COR-L47 (cell line): ENCODE results near the gene CC2D1B.
A peak's percentile ranks its signal among the peaks of the same experiment; 100 is the strongest.

Experiments used
- DNase-seq: peaks from one replicate; lab custom pipeline; 2025; lab: John Stamatoyannopoulos, UW

The CC2D1B gene

DNA sequence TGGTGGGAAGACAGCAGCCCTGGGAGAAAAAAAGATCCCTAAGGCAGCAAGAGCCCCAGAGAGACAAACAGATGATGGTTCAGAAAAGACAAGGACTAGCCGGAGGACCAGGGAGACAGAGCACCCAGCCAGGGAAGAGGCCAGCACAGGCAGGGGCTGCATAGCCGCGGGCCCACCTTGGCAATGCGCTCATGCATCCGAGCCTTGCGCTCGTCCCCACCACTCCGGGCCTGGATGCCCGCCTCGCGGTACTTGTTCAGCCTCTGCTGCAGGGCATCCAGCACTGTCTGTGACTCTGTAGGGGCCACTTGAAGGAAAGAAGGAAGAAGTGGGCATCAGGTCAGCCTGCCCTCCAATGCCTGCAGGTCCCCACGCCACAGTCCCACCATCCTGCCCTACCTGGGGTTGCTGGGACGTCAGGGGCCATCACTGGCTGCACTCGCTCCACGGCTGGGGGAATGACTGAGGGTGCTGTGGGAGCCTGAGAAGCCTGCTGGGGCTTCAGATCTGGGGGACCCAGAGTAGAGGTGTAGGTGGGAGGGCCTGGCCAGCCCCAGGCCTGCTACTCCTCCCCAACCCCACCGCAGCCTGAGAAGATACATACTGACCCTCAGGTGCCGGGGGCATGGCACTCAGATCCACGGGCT is 7.0 kb downstream of the CC2D1B start:
- DNase-seq, result no peak

DNA sequence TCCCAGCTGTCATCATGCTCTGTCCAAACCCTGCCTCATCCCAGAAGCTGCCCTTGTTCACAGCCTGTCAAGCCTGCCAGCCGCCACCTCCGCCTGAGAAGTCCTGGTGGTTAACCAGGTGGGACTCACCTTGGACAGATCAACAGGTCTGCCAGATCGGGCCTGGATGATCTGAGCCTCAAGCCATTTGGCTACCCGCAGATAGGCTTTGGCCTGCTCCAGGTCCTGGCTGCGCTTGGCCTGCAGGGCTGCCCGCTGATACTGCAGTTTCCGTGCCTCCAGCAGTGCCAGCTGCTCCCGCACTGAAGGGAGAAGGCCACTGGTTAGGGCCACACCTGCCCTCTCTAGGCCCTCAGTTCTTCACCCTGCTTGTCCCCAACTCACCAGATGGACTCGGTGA is 8.6 kb downstream of the CC2D1B start:
- no peak for DNase-seq

DNA sequence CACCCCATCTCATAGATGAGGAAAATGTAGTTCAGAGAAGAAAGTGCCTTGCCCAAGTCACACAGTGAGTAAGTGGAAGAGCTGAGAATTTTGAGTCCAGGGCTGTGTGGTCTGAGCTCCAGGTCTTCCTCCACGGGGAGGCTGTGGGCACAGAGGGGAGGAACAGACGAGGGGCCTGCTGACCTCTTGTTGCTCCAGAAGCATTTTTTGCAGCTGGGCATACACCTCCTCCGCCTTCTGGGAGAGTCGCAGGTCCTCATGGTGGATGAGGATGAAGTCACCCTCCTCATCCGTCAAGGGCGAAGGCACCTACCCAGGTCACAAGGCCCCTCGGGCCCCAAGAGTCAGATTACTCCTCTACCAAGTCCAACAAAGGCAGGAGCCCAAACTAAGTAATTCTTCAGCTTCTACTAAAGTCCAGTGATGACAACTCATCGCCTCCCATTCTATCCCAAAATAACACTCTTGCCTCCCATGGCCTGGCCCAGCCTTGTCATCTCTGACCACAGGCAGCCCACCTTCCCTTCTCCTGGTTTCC is 9.1 kb downstream of the CC2D1B start:
- DNase-seq, result no peak

DNA sequence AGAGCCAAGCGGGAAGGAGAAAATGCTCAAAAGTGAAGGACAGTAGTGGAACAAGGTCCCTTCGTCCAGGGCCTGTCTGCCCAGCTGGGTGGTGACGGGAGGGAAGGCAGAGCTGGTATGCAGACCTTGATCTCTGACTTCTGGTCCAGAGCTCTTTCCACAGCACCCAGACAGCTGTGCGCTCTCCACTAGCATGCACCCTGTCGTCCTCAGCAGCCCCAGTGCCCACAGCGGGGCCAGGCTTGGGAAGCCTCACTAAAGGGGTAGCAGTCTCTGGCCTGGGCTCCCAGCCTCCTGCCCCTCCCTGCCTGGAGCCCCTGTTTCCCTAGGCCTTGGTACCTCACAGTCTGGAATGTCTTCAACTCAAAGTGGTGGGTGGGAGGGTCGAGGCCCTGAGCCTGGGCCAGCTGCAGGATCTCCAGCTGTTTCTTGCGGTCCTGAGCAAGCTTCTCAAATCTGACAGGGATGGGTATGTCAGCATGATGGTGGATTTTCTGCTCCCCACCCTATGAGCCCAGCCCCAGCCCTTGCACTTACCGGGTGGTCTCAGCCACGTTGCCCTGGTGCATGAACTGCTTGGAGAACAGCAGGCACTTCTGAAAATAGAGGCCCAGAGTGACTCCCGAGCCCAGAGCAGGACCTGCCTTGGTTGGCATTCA is 10.0 kb downstream of the CC2D1B start:
- DNase-seq, result no peak

DNA sequence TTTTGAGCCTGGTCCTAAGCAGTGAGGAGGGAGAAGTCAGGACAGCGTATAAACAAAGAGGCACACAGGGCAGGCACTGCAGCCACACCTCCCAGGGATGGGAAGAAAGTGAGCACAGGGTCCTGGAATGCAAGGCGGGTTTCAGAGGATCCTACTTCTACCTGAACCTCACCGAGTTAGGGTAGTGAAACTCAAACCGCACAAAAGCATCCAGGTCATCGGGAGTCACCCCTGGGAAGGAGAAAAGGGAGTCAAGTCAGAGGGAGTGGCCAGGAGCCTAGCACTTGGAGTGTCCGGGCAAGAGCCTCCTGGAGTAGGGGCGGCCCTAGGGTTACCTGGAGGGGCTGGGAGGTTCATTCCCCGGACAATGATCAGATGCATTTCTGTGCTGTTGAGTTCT is 10.6 kb downstream of the CC2D1B start:
- no peak for DNase-seq

DNA sequence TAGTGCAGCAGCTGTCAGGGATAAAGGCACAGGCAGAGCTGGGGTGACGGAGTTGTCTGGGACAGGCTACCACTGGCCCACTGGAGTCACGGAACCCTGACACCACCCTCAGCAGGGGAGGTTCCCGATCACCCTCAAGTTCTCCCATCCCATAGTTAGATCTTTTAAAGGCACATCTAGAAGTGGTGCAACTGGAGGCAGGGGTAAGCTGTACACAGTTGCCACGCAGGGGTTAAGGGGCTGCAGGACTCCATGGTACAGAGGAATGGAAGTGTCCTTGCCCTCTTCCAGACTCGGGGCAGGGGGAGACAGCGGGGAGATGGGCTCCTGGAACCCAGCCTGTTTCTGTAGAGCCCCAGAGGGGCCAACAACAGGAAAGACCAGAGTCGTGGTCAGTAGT is 13.3 kb downstream of the CC2D1B start:
- no peak for DNase-seq

DNA sequence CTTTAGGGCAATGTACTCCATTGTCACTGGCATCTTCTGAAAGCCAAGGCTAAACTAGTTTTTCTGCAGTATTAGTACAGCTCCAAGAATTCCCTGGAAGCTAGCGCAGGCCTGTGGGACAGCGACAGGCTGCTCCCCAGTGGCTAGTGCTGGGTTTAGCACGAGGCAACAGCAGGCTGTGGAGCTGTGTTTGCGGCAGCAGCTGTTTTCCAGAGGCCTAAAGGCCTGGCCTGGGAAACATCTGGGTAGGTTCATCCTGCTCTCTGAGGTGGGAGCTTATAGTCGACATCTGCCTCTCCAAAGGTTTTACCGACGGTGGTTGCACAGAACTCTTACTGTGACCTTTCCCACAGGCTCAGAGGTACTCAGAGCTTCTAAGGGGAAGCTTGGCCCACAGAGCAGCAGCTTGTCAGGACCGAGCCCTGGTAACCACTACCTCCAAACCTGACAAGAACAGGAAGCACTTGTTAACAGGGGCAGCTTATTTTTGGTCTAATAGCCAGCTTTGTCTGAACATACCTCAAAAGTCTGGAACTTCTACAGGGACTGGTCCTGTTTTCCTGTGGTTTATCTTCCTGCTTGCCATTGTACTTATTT is 17.2 kb downstream of the CC2D1B start:
- DNase-seq, result peak; percentile 21

DNA sequence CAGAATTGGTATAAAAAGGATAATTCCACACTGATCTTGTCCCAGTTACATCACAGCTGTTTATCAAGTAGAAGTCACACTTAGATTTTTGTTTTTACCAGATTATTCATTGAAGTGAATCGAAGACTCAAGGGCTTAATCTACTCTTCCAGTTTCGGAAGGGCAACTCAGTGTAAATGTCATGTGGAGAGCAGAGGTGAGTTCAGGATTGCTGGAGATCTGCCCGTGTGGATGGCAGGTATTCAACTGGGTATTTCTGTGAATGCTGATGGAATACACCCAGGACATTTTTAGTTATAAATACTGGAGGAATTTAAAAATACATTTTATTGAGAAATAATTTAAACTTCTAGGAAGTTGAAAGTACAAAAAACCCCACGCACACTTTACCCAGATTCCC is 19.4 kb downstream of the CC2D1B start:
- no peak for DNase-seq

DNA sequence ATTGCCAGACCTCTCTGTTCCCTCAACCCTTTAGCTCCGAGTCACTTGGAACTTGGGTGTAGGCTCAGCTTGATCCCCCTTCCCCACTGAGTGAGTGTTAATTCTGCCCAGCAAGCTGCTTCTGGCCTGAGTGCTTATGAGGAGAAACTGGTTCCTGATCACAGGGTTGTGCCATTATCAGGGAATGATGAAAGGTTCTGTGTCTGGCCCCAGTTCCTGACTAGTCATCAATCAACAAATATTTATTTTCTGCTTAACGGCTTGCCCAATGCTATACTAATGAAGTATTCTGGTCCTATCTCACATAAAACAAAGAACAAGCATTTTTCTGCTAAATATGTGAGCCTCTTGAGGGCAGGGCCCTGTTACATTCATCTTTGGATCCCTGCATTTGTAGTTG is 20.8 kb downstream of the CC2D1B start:
- DNase-seq, result no peak

DNA sequence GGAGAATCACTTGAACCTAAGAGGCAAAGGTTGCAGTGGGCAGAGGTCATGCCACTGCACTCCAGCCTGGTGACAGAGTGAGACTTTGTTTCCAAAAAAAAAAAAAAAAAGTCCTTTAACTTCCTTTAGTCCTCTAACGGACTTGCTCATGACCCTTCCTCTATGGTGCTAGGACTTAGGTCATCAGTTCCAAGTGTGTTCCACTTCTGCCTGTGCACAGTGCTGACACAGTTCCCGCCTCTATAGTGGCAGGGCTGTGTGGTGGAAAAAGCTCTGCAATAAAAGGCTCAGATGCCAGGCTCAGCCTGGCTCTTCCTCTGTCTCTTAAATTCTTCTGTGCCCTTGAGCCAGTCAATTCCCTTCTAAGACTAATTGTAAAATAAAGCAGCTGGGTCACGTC is 22.0 kb downstream of the CC2D1B start:
- DNase-seq, result no peak

DNA sequence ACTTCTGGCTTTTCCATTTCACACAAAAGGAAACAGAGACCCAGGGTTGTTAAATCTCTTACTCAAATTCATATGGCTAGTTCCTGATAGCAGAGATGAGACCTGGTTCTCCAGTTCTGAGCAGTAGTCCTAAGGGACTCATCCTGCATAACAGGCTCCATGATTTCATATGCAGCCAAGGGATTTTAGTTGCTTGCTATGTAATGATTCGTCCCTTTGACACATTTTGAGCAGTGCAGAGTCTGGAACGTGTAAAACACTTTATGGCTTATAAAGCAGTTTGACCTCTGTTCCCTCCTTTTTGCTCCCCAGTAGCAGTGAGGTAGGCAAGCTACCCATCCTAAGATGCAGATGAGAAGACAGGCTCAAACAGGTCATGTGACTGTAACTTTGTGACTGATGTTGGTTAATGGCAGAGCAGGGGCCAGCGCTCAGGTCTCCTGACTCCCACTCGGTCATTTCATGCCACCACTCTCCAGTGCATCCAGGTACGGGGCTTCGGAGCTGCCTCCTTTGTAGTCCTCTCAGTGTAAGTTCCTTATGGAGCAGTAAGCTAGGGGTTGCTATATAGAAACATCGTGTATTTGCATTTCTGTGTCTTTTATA is 24.2 kb downstream of the CC2D1B start:
- DNase-seq, result no peak

DNA sequence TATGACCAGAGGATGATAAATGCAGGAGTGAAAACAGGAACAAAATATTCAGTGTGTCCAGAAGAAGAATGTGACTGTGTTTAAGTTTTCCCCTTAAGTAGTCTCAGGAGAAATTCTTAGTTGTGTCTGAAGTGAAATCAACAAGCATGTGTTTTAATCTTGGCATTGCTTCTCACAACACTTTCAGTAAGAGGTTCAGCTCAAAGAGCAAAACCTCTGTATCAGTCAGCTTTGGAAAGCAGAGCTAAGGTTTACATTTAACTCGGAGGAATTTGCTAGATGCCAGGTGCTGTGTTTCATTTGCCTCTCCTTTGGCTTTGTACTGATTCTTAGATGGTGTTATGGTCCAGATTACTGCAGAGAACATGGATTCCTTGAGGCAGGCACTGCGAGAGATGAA is 28.6 kb downstream of the CC2D1B start:
- DNase-seq, result no peak

DNA sequence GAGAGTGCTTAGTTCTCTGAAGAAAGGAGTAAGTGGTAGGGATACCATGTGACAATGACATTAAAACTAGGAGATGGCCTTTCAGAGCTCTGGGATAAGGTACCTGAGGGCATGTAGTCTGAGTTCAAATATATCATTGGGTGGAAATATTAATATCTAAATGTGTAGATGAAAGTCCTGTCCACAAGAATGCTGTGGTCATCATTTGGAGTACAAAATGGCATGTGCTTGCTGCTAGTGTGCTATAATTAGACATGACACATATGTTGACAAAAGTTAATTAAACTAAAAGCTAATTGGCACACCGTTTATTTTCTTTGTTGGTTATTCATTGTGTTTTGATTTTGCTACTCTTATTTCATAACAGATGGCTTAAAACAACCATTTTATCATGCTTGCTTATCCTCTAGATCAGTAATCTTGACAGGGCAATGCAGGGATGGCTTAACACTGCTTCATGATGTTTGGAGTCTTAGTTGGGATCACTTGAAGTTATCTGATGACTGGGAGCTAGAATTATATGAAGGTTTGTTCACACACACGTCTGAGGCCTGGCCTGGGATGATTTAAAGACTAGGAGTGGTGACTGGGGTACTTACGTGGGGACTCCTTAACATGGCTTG is 31.0 kb downstream of the CC2D1B start:
- no peak for DNase-seq

DNA sequence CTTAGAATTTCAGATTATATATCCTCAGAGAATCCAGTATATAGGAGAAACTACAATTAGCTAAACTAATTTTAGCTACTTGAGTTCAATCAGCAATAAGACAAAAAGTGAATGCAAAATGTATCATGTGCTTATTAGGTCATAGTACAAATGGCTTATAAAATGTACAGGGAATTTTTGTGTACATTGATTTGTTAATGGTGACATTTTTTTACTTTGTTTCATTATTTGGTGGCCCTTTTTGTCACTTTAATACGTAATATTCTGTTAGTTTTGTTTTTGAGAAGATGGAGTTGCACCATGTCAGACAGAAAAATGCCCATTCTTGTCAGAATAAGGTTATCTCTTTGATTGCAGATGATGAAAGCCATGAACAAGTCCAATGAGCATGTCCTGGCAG is 33.6 kb downstream of the CC2D1B start:
- DNase-seq, result no peak

DNA sequence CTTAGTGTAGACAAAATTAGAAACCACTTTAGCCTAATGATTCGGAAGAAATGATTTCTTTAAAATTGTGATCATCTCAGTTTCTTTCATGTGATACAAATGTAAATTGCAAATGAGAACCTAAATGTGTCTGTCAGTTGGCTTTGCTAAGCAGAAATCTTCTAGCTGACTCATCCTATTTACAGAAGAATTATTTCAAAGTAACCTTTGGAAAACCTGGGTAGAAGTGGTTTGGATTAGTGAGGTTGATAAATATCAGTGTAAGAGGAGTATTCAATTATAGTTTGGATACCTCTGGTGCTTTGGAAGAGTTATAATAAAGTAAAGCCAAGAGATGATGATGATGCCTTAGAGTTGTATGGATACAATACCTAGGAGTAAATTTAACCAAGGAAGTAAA is 37.4 kb downstream of the CC2D1B start:
- no peak for DNase-seq

DNA sequence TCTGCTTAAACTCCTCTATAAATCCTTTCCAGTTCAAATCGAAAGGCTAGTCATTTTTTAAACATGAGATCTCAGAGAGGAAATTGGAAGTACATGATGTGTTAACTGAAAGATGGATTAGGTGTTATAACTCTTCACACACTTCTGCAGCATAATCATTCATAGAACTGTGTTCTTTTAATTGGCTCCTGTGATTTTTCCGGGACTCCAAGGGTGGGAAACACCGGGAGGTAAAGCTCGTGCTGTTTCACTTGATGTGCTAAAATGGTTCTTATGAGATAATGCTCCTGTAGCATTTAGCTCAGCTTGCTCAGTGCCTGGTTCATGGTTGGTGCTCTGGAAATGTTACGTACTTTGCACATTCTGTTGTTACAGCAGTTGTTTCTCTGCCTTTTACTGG is 40.2 kb downstream of the CC2D1B start:
- DNase-seq, result no peak

DNA sequence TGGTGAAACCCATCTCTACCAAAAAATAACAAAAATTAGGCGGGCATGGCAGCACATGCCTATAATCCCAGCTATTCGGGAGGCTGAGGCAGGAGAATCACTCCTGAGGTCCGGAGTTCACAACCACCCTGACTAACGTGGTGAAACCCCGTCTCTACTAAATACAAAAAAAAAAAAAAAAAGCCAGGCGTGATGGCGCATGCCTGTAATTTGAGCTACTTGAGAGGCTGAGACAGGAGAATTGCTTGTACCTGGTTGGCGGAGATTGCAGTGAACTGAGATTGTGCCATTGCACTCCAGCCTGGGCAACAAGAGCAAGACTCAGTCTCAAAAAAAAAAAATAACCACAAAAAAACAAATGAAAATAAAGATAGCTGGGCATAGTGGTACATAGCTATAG is 42.3 kb downstream of the CC2D1B start:
- no peak for DNase-seq

DNA sequence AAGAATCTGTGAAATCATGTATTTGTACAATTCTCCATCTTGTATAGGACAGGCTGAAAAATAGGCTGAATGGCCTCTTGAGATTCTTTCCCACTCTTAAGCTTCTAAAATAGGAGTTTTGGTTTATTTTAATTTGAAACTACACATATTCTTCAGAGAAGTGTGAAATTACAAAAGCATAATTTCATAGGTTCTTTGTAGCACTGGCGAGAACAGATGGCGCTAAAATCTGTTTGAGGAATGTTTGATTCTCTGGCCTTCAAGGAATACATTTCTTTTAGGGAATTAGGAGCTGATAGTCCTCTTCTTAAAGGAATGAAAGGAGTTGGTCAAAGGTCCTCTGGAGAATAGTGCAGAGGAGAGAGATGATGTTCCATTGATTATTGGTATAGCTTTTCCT is 44.9 kb downstream of the CC2D1B start:
- no peak for DNase-seq

DNA sequence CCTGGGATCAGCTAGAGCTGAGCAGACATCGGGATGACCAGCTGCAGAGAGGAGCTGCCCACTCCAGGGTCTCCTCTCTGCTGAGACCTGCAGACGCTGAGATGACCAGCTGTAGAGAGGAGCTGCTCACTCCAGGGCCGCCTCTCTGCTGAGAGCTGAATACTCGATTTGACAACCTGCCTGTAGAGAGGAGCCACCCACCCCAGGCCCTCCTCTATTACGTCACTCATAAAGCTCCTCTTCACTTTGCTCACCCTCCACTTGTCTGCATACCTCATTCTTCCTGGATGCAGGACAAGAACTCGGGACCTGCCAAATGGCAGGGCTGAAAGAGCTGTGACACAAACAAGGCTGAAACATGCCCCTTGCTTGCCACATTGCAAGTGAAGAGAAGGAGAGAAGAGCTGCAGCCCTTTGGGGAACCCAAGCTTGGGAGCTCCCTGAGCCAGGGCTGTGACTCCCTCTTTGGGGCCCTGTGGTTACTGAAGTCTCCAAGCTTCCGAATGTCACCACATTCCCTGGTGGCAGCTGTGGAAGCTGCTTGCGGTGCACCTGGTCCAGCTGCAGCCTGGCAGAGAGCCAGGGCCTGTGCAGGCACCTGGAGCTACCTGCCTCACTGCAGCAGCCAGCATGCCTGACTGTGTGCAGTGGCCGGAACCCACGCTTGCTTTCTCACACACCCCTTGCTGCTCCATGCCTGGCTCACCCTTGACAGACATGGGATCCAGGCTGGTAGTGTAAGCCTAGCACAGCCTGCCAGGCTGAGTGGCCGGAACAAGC is 59.6 kb downstream of the CC2D1B start:
- DNase-seq, result peak; percentile 19

DNA sequence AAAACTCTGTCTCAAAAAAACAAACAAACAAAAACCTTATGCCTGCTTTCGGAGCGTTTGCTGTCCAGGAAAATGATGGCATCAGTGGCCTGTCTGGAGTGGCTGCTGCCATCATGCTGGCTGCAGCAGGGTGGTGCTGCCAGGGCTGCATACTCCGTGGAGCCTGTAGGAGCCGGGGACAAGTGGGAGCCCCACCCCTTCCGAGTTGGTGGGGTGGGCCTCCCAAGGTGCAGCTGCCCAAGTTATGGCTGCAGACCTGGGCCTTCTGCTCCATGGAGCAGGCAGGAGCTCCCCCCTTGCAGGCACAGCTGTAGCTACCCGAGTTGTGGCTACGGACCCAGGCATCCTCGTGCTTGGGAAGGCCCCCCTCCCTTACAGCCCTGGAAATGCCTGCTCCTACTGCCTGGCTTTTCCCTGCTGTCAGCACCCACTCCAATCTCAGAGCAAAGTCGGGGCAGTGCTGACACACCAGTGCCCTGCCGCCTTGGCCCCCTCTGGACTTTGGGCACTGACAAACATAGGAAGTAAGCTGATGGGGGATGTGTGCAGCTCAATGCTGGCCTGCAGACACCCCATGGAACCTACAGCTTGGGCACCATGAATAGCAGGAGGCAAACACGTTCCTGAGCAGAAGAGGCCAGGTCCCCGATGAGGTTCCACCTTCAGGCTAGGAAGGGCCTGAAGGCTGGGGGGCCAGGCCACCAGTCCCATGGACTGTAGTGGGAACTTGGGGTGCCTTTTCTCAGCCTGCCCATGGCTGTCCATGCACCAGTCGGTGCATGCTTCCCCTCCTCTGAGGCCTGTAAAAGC is 60.4 kb downstream of the CC2D1B start:
- no peak for DNase-seq
